HG02943 (cell line): ENCODE results near the gene RHO.

ENCODE experiments used
- ATAC-seq: cut with Tn5 transposase; IDR thresholded peaks from one replicate; pipeline ENCODE4 v1.9.1; 2021; ENCODE audit warnings: mild to moderate bottlenecking, low read depth, moderate library complexity; ENCODE audit not compliant: unreplicated experiment

The RHO gene

GRCh38 chr3:129575233-129575996 lies 47.0 kb downstream of the RHO start:
- no peak for ATAC-seq

DNA sequence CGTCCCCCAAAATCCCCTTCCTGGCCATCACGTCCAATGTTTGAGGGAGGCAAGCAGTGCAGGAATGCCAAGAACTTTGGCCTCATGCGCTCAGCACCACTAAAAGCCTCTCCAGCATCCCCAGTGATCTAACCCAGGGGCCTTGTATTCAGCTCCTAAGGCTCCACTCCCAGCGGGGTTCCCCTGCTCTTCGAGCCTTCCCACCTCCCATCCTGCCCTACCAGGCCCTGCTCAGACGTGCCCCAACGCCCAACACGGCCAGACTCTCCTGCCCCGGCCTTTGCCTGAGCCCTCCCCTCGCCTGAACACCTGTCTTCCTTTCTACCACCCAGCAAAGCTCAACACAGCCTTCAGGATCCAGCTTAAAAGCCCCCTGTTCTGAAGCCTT lies 47.6 kb downstream of the RHO start:
- ATAC-seq = no peak

DNA sequence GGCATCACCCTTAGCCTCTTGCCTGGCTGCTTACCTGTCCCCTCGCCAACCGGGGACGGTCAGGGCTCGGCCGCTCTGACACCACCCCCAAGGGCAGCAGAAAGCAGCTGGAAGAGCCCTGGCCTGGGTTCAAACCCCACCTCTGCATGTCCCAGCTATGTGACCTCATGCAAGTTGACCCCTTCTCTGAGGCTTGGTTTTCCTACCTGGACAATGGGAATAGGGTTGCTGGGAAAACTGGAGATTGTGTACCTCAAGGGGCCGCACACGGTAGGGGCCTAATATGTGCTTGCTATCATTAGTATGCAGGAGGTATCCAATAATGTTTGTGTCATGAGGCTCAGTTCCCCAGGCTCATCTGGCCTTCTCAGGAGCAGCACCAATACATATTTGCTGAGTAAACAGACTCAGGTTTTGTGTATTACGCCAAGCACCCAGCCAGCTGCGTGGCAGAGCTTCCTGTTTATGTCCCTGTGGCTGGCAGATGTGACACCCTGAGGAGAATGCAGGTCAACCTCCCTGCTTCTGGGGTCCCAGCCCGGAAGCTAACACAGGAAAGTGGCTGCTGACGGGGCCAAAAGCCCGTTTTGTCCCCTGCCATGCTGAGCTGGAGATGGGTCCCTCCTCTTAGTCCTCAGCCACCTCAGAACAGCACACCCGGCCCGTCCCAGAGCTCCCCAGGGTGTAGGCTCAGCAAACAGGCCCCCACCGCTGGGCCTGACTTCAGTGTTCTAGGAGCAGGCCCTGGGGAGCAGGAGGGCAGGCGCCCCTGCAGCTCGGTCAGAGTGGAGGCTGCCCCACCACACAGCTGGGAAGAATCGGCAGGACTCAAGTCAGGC lies 48.3 kb downstream of the RHO start:
- peak; percentile 51 for ATAC-seq

DNA sequence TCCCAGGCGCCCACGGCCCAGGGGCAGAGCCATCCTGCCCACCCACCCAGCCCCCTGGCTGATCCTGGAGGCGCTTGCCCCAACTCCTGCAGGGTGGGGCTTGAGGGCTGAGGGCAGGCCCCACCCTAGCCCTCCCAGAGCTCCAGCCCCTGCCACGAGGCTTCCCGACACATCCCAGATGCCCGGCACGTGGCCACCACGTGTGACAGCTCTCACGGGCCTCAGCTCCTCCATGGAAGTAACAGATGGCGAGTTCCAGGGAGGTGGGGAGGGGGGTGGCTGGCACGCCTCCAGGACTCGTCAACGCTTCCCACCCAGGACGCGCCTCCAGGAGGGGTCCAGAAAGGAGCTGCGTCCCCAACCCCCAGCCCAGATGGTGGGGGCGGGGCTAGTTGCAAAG lies 48.9 kb downstream of the RHO start:
- ATAC-seq = no peak

DNA sequence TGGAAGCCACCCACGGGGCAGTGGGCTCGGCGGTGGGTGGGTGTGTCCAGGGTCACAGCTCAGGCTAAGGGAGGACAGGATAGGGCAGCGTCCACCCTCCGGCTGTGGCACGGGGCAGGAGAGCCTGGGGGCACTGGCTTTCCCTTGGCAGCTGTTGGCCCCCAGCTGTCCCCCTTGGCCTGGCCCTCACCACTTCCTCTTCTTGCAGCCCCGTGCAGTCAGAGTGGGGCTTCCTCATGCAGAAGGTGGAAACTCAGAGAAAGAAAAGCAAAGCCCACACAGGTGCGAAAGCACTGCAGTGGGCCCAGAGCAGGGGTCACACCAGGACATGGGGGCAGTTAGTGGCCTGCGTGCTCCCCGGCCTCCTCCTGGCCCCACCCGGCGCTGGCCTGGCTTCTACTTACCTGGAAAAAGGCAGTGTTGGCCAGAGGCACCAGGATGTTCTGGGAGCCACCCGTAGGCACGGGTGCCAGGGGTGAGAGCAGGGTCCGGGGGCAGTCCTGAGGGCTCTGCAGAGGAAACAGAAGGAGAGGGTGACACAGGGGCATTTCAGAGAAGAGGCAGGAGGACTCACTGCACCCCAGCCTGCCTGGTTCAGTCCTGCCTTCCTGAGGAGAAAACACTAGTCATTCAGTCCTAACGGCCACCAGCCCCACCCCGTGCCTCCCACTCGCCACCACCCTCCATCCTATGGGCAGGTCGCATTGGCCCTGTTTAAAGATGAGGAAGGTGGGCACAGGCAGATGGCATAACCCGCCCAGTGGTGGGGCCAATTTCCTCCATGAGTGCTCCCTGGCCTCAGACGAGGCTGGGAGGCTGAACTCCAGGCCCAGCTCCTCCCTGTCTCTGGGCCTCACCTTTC lies 49.7 kb downstream of the RHO start:
- ATAC-seq = no peak

DNA sequence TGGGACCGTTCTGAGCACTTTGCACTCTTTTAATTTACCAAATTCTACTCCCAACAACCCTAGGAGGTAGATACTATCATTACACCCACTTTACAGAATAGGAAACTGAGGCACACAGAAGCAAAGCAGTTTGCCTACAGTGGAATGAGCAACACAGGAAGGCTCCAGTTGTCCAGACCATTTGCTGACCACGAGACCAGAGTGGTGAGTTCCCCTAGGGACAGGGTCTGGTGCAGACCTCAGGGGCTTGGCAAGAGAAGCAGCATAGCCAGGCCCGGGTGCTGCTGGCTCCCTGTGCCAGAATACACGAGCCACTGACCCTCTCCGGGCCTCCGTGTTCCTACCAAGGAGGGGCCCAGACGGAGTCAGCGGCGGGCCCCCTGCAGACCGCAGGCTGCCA lies 51.6 kb downstream of the RHO start:
- ATAC-seq = no peak

- ATAC-seq = no peak
Measured at GRCh38 chr3:129581623-129582022, 53.2 kb downstream of the RHO start.

DNA sequence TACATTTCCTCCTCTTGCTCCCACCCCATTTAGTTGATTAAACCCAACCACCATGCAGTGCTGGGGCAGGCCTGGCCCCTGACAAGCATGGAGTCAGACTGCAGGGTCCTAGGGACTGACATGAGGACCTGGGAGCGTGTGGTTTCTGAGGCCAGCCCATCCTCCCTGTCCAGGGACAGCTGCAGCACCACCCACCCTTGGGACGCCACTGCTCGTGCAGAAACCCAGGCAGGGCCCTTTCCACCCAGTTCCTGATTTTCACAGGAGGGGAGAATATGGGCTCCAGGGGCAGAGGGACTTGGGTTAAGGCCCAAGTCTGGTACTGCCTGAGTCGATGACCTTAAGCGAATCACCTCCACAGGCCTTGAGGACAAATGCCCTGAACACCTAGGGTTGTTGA lies 54.4 kb downstream of the RHO start:
- no peak for ATAC-seq

DNA sequence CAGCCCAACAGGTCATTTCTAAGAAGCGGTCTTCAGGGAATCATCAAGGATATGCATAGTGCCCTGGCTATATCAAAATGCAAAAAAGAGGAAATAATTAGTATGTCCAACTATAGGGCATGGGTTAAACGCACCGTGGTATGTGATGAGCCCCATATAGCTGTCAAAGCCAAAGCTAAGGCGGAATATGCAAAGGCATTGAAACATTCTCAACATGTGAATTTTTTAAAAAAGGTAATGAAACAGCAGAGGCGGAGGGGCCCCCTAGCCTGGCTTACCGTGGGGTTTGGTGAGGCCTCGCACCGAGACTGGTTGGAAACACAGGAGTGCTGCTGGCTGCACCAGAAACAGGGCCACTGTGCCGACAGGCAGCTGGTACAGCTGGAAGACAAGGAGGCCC lies 54.9 kb downstream of the RHO start:
- no peak for ATAC-seq

- no peak for ATAC-seq
Measured at GRCh38 chr3:129584631-129585030, 56.2 kb downstream of the RHO start.
